ENCODE measurements around the gene CCDC70.

DNA sequence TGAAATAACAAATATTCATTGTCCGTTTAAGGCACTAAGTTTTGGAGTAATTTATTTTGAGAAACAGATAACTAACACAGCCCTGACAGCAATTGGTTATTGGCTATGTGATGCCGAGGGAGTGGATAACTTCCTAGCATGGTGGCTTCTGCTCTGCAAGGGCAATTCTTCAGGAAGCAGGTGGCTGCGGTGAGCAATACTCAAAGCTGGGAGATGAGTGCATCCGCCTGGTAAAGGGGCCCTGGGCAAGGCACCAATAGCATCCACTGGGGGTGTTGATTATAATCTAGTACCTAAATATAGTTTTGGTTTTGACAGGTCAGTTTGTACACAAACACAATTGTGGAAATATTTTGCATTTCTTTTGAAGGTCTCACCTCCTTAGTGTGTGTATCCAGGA, 41.0 kb downstream of the CCDC70 start:
- TF ChIP-seq EZH2 (IDR thresholded peaks at IDR 0.05; ENCODE audit: borderline replicate concordance, low read depth, low read length, poor library complexity, severe bottlenecking) = no peak
- TF ChIP-seq, protein P1, sequence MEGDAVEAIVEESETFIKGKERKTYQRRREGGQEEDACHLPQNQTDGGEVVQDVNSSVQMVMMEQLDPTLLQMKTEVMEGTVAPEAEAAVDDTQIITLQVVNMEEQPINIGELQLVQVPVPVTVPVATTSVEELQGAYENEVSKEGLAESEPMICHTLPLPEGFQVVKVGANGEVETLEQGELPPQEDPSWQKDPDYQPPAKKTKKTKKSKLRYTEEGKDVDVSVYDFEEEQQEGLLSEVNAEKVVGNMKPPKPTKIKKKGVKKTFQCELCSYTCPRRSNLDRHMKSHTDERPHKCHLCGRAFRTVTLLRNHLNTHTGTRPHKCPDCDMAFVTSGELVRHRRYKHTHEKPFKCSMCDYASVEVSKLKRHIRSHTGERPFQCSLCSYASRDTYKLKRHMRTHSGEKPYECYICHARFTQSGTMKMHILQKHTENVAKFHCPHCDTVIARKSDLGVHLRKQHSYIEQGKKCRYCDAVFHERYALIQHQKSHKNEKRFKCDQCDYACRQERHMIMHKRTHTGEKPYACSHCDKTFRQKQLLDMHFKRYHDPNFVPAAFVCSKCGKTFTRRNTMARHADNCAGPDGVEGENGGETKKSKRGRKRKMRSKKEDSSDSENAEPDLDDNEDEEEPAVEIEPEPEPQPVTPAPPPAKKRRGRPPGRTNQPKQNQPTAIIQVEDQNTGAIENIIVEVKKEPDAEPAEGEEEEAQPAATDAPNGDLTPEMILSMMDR (conservative IDR thresholded peaks at IDR 0.05; ENCODE audit: low read depth, low read length) = no peak
